Islet precursor cell (in vitro differentiated cells): Measurements from ENCODE around the gene ZFAND2A.
"Not testable (repeated sequence)": the region's sequence is repeated elsewhere in the genome, so short reads cannot be mapped to it uniquely, and the experiment has no call there.

ENCODE experiments used
- DNase-seq: peaks from one replicate; pipeline ENCODE4 v3.0.0-alpha.2; 2018

The ZFAND2A gene

DNA sequence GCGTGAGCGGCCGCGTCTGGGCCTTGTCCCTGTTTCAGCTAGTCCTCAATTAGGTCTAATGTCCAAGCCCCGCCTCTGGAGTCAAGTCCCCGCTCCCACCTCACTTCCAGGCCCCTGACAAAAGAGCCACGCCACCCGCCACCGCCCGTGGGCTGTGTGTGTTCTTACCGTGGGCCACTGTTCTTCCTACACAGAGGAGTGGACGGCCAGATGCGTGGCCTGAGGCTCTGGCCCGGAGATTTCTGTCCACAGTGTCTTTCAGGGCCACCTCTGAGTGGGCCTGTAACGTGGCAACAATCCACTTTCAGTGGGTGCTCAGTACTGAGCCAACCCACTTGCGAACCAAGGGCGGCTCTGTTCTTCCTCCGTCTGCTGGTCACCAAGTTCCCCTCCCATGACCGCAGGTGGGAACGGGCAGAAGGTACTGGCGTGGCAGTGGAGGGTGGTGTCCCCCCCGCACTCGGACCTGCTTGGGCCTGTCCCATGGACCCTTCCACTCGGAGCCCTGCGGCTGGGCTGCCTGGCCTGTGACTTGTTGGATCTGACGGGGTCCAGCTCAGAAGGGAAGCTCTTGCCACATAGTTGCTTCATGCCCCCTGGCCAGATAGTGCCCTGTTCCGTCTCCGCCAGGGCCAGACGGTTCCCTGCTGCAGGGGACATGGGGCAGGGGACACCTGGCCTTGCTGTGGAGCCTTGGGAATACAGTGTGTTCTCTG lies 15.0 kb upstream of the ZFAND2A start:
- DNase-seq, result peak; percentile 38

DNA sequence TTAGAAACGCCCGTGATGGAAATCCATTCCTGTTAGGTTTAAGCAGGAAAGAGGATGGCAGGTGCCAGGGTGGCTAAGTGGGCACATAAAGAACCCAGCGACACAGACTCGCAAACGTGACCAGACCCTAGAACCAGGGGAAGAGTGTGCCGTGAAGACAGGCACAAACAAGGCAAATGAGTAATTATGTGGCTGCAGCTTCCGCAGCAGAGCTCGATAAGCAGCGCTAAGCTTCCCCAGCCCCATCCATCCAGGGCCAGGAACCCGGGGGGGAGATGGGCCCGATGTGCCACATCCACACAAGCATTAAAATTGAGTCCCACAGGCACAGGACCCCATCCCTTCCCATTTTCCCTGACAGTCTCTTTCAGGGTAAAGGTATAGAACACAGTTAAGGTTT lies 14.0 kb upstream of the ZFAND2A start:
- peak; percentile 42 for DNase-seq

DNA sequence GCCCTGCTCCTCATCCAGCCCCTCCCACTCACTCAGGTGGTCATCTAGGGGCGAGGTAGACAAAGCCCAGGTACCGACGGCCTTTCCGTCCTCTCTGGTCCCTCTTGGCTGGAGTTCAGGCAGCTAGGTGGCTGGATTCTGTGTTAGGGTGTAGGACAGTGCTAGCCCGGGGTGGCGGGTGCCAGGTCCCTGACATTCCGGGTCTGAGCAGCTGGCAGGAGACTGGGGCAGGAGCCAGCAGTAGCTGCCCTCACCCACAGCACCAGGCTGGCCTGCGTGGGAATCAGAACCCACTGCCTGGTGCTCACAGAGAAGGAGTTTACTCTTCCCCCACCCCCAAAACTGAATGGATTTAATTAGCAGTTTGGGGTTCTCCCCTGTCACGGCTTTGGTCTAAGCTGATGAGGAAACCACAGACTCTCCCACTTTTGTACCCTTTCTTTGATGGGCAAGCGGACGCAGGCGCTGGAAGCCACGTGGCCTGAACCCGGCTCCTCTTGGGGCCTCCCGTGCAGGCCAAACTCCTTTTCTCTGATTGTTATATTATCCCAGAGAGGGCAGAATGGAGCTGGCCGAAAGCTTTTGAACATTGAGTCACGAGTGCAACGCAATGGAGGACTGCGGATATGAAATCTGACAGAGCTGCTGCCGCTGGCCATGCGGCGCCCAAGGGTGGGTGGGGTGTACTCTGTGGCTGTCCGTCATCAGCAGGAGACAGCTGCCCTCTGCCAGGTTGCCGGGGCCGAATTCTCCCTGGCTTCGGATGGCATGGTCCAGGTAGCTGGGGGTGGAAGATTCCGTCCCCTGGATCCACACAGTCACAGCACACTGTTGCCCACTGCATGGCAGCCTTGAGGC lies 12.9 kb upstream of the ZFAND2A start:
- DNase-seq, result peak; percentile 39

DNA sequence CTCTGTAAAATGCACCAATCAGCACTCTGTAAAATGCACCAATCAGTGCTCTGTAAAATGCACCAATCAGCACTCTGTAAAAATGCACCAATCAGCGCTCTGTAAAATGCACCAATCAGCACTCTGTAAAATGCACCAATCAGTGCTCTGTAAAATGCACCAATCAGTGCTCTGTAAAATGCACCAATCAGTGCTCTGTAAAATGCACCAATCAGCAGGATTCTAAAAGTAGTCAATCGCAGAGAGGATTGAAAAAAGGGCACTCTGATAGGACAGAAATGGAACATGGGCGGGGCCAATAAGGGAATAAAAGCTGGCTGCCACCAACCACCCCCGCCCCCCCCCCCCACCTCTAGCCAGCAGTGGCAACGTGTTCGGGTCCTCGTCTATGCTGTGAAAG lies 11.5 kb upstream of the ZFAND2A start:
- peak; percentile 29 for DNase-seq

DNA sequence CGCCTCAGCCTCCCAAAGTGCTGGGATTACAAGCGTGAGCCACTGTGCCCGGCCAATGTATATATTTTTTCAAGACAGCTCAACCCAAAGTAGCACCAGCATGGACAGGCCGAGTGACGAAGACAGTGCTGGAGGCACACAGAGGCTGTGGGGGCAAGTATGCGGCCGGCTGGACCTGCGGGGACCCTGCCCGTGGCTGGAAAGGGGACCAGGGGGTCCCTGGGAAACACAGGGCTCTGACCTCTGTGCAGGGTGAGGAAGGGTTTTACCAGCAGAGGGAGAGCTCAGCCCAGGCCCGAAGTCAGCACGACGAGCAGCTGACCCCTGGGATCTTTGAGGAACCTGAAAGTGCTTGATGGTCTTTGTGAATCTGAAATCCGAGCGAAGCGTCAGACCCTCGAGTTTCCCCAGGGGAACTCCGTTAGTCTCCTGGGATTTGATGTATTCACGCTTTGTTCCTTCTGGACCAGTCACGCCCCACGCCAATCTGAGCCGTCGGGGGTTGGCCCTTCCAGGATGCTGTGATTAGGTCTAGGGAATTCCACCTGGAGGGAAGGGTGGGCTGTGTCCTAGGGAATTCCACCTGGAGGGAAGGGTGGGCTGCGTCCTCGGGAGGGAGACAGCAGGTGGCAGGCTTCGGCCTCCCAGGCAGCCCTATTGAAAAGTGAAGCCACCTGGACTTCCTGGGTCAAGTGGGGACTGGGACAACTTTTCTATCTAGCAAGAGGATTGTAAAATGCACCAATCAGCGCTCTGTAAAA lies 10.9 kb upstream of the ZFAND2A start:
- DNase-seq, result peak; percentile 23

DNA sequence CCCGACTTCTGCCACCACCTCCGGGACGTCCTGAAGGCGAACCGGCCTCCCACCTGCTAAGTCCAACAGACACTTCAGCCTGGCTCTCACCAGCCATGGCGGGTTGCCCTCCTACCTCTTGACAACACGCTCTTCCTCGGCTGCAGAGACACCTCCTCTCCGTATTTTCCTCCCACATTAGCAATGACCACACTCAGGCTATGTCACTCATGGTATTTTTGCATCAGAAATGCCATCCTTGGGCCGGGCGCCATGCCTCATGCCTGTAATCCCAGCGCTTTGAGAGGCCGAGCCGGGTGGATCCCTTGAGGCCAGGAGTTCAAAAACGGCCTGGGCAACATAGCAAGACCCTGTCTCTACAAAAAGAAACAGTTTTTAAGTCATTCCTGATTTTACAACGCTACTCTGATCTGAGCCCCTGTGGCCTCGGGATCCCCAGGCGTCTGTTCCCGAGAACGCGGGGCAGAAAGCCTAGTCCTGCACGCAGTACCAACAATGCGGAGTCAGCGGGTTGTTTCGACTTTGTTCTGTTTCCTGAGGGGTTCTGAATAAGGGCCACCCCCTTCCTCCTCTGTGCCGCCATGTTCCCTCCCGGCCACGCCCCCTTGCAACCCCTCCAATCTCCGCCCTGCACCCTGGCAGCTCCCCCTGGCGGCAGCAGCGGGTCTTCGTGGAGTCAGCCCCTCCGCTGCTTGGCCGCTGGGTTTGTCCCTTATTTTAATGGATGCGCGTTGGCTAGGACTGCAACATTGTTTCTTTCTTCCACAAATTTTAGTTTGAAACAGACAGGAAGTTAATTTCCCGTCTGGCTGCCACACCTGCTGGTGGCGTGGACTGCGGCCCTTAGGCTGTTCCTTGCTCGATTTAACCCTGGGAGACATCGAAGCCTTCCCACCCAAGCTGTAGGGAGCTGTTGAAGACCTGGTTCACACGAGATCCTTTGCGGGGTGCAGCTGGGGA lies 9.7 kb upstream of the ZFAND2A start:
- DNase-seq, result peak; percentile 63

DNA sequence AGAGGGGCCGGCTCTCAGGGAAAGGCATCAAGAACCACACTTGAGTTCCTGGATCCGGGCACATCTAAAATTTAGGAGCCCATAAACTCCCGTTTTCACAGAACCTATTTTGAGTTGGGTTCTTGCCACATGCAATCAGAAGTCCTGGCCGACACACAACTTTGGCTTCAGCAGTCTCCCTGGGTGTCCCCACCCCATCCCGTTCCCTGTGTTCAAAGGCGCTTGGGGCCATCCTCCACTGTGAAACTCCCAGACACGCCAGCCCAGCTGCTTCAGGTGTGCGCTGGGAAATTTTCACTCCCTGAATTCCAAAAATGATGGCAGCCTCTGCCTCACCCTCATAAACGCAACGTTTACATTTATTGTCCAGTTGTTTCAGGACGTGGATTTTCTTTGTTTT lies 8.4 kb upstream of the ZFAND2A start:
- DNase-seq, result no peak

DNA sequence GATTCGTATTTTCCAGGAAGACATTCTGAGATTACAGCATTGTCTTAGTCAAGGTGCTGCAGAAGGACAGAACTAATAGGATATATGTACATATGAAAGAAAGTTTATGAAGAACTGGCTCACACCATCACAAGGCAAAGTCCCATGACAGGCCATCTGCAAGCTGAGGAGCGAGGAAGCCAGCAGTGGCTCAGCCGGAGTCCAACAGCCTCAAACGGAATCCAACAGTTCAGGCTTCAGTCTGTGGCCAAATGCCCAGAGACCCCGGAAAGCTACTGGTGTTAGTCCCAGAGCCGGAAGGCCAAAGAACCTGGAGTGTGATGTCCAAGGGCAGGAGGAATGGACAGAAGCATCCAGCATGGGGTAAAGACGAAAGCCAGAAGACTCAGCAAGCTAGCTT lies 4.4 kb upstream of the ZFAND2A start:
- DNase-seq, result no peak

DNA sequence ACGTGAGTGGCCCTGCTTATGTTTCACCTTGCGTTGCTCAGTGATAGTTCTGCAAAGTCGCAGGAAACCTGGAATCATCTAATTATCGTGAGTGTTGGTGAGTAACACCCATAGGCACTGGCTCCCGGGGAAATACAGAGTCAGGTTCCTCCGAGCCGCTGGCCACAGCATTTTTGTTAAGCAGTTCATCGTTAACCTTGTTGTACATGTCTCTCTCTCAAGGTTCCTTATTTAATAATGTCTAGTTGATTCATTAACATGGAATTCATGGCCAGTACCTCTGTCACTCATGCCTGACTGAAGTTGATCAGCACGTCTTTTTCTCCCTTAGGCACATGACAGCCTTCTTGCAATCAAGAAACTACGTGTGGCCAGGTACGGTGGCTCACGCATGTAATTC lies 3.1 kb upstream of the ZFAND2A start:
- no peak for DNase-seq

DNA sequence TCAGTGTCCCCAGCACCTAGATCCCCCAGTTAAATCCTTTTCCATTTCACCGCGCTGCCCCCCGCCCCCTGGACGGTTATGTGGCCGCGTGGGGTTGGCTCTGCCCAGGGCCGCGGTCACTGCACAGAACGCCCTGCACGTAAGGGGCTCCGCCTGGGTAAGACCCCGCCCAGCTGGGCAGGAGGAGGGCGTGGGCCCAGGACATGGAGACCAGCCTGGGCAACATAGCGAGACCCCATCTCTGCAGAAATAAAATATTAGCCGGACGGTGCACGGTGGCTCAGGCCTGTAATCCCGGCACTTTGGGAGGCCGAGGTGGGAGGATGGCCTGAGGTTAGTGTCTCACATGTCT lies 650 bp upstream of the ZFAND2A start:
- DNase-seq, result no peak

DNA sequence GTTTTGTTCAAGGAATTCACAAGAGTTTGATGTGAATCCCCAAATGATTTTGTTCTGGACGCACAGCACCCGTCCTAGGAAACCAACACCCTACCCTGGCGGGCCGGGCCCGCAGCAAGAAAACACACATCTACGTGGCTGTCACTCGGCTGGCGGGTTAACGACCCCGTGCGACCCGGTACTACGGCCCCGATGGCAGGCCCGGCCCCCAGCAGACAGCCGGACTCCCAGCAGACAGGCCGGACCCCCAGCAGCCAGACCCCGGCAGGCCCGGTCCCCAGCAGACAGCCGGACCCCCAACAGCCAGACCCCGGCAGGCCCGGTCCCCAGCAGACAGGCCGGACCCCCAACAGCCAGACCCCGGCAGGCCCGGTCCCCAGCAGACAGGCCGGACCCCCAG lies 765 bp downstream of the ZFAND2A start:
- DNase-seq, result not testable (repeated sequence)

DNA sequence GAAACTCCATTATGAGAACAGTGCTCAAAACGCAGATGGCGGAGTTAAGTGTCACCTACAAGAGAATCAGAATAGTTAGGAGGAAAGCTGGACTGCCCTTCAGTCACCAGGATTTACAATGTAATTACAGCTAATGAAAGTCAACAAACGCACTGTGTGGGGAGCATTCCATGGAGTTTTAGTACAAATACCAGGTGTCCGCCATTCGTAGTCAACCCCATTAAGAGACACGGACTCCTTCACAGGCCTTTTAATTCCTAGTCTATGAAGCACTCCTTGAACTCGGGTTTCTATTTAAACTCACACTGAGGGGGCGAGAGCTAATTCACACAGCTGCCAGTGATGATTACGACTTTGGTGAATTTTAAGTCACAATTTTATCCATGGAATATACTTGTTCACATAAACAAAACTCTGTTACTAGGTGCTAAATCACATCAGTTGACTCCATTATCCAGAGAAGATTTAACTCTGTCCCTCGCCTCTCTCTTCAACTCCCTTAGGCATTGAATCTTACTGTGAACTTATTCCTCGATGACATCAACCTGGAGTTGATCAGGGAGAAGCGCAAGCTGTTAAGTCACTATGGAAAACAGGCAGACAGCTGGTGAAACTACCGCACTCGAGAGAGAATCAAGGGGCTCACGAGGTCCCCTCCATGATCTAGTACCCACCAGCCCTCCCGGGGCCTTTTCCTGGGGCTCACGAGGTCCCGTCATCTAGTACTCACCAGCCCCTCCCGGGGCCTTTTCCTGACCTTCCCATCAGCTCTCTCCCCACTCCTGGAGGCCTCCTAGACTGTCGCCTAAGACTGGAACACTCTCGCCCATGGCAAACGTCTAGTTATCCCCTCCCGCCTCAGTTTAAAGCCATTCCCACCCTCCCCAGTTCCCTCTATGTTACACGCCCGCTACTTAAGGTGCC lies 1.5 kb downstream of the ZFAND2A start:
- no peak for DNase-seq

DNA sequence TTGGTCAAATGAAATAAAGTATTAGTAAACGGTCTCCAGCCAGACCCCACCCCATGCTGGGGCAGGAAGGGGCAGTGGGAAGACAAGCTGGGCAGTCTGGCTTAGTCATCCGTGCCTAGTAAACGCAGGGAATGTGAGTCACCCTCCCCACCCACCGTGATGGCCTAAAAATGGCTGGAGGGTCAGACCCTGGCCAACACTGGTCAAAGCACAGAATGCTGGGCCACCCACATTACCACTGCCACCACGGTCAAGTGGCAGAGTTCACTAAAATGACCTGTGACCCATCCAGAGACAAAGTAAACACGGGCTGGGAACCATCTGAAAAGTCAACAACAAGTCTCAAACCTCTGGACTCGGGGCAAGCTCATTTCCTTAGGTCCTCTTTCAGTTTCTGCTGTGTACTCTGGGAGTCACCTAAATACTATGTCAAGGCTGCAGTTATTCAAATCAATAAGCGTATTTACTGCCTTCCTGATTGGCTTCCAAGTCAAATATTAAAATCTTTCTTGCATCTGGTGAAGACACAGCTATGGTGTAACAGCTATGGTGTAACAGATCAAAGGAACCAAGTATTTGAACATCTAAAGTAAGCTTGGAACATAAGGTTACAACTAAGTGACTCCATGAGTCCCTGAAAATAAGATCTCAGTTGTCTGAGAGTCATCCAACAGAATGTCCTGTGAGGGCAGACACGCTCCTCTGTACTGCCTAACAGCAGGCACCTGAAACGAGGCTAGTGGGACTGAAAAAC lies 3.0 kb downstream of the ZFAND2A start:
- peak; percentile 64 for DNase-seq

DNA sequence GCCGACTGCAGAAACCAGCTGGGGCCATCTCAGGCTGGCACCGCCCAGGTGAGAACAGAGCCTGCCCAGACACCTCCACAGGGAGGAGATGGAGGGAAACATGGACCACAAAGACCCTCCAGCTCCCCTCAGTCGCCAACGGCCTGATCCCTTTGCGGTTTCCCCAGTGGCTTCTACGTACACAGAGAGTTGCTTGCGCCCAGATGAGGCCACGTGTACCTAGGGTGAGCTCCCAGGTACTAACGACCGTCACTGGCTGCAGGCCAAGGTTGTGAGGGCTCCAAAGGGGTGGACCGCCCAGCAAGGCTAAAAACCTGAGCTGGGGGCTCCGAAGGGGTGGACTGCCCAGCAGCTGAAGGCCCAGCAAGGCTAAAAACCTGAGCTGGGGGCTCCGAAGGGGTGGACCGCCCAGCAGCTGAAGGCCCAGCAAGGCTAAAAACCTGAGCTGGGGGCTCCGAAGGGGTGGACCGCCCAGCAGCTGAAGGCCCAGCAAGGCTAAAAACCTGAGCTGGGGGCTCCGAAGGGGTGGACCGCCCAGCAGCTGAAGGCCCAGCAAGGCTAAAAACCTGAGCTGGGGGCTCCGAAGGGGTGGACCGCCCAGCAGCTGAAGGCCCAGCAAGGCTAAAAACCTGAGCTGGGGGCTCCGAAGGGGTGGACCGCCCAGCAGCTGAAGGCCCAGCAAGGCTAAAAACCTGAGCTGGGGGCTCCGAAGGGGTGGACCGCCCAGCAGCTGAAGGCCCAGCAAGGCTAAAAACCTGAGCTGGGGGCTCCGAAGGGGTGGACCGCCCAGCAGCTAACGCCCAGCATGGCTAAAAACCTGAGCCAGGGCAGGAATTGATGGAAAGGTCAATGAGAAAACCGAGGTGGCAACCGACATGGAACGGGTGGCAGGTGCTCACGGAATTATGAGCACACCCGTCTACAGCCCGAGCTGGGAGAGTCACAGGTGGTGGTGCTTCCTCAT lies 3.9 kb downstream of the ZFAND2A start:
- DNase-seq, result not testable (repeated sequence)

DNA sequence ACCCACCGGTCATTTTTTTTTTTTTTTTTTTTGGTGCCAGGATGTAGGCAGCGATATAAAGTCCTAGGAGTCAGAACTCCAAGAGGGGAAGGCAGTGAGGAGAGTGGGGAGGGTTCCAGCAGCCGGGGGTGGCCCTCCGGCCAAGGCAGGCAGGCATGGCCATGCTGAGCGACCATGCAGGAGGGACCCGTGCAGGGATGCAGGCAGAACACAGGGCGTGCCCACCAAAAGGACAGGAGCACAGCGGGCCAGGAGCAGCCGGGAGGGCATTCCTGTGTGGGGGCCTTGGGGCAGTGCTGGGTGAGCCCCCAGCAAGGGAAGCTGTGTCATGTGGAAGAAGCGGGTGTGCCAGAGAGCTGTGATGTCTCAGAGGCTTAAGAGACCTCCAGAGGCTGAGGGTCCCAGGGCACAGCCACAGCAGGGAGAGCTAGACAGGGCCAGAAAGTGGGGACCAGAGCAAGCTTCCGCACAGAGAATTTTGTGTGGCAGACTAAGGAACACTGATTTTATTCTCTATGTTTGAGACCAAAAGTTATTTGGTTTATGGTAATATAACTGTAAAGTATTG lies 5.7 kb downstream of the ZFAND2A start:
- no peak for DNase-seq

DNA sequence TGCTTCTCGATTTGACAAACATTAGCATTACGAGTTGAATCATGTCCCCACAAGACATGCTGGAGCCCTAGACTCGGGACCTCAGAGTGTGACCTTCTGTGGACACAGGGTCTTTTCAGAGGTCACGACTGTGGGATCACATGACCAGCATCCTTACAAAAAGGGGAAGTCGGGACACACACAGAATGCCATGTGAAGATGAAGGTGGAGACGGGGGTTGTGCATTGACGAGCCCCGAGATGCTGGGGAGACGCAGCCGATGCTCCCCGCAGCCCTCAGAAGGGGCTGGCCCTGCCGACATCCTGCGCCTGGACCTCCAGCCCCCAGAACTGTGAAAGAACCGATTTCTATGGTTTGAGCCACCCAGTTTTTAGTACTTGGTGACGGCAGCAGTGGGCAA lies 7.5 kb downstream of the ZFAND2A start:
- no peak for DNase-seq

DNA sequence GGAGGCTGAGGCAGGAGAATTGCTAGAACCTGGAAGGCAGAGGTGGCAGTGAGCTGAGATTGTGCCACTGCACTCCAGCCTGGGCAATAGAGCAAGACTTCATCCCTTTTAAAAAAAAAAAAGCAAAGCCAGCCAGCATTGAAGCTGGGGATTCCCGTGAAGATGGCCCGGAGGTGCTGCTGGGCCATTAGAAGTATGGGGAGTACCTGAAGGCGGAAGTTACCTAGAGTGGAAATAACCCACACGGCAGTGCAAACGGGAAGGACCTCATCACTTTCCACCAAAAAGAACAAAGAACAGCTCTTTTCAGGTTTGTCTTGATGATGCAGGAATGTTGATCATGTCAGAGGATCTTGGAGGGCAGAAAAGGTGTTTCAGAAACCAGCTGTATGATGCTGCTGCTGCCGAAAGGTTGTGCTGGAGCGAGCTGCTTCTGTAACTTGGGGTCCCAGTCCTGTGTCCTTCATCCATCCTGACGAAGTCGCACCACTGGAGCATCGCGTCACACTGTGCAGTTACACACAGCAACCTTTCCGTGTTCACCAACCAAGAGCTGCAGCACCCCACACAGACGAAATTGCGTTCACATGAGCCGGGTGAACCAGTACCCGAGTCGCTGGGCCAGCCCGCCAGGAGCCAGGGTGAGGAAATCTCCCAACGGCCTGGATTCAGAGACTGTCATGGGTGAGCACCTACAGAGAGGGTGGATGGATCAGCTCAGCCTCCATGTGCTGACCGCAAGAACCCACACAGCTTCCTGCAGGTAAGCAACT lies 8.2 kb downstream of the ZFAND2A start:
- no peak for DNase-seq

DNA sequence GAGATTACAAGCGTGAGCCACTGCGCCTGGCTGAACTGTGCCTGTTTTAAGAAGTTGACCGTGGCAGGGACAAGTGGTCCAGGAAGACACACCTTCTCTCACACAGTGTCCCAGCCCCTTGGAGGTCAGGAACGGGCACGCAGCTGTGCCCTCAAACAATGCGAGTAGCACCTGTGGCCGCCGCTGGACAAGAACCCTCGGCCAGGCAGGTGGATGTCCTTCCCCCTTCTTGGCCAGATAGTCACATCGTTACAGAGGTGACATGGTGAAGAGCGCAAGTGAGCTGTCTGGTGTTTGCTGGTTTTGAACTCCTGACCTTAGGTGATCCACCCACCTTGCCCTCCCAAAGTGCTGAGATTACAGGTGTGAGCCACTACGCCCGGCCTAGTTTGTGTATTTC lies 8.8 kb downstream of the ZFAND2A start:
- no peak for DNase-seq
